GM21447 (cell line): ENCODE measurements around the gene ANGPTL7.
"Not testable (repeated sequence)": the region's sequence is repeated elsewhere in the genome, so short reads cannot be mapped to it uniquely, and the experiment has no call there.

Experiments
- ATAC-seq: cut with Tn5 transposase; IDR thresholded peaks from one replicate; pipeline ENCODE4 v1.9.1; 2021; ENCODE audit not compliant: unreplicated experiment

Gene ANGPTL7

GRCh38 chr1:11168731-11169130 lies 20.4 kb upstream of the ANGPTL7 start:
- no peak for ATAC-seq

GRCh38 chr1:11169202-11169601 lies 20.0 kb upstream of the ANGPTL7 start:
- ATAC-seq, result no peak

- no peak for ATAC-seq
These were observed 19.1 kb upstream of the ANGPTL7 start for GRCh38 chr1:11170102-11170501.

- no peak for ATAC-seq
These were observed 14.8 kb upstream of the ANGPTL7 start for GRCh38 chr1:11174261-11174942.

- no peak for ATAC-seq
These were observed 13.7 kb upstream of the ANGPTL7 start for GRCh38 chr1:11175461-11175860.

- no peak for ATAC-seq
These were observed 13.0 kb upstream of the ANGPTL7 start for GRCh38 chr1:11176081-11176706.

GRCh38 chr1:11178021-11179015 lies 10.8 kb upstream of the ANGPTL7 start:
- no peak for ATAC-seq

GRCh38 chr1:11179125-11179524 lies 10.0 kb upstream of the ANGPTL7 start:
- no peak for ATAC-seq

GRCh38 chr1:11179749-11180148 lies 9.4 kb upstream of the ANGPTL7 start:
- ATAC-seq, result not testable (repeated sequence)

- ATAC-seq, result no peak
These were observed 8.8 kb upstream of the ANGPTL7 start for GRCh38 chr1:11180342-11180744.

GRCh38 chr1:11182884-11183283 lies 6.3 kb upstream of the ANGPTL7 start:
- no peak for ATAC-seq

GRCh38 chr1:11184973-11185372 lies 4.2 kb upstream of the ANGPTL7 start:
- ATAC-seq, result no peak

GRCh38 chr1:11187000-11187399 lies 2.2 kb upstream of the ANGPTL7 start:
- no peak for ATAC-seq

GRCh38 chr1:11187494-11187893 lies 1.7 kb upstream of the ANGPTL7 start:
- ATAC-seq, result no peak

- ATAC-seq, result no peak
These were observed 1.2 kb upstream of the ANGPTL7 start for GRCh38 chr1:11187931-11188330.

GRCh38 chr1:11188381-11188780 lies 774 bp upstream of the ANGPTL7 start:
- ATAC-seq, result no peak

GRCh38 chr1:11193376-11193775 lies 4.2 kb downstream of the ANGPTL7 start:
- ATAC-seq, result no peak

- ATAC-seq, result no peak
These were observed 5.4 kb downstream of the ANGPTL7 start for GRCh38 chr1:11194407-11195176.

- no peak for ATAC-seq
These were observed 7.8 kb downstream of the ANGPTL7 start for GRCh38 chr1:11196945-11197344.

- no peak for ATAC-seq
These were observed 8.2 kb downstream of the ANGPTL7 start for GRCh38 chr1:11197359-11197758.

- ATAC-seq, result no peak
These were observed 9.1 kb downstream of the ANGPTL7 start for GRCh38 chr1:11198257-11198656.
